Vagina (tissue), 2 donors: ENCODE results near the gene DPEP3.

Experiments used
- CTCF ChIP-seq, 3 experiments: fragments of 450-650 bp in 2 of 3; fragments of 200-600 bp in 1 of 3; sonication (generic) in 1 of 3; IDR thresholded peaks; one replicate each; pipeline ENCODE4 v1.5.1; 2017 to 2019; ENCODE audit warnings: antibody characterized with exemption in 3 of 3, mild to moderate bottlenecking in 2 of 3, moderate library complexity in 2 of 3
- POLR2A ChIP-seq, 2 donors: fragments of 450-650 bp; IDR thresholded peaks; one replicate each; pipeline ENCODE4 v1.6.1; 2017; ENCODE audit warnings: antibody characterized with exemption in 2 of 2, mild to moderate bottlenecking in 2 of 2, moderate library complexity in 2 of 2
- POLR2AphosphoS5 ChIP-seq, 2 donors: sonication (generic); formaldehyde crosslinking; IDR thresholded peaks; one replicate each; pipeline ENCODE4 v1.9.0; 2017; ENCODE audit warnings: antibody characterized with exemption in 2 of 2, mild to moderate bottlenecking in 2 of 2, low read depth in 1 of 2; ENCODE audit not compliant: insufficient read depth in 1 of 2

GRCh38 chr16:67963662-67964321, 16.5 kb downstream of the DPEP3 start:
- TF ChIP-seq CTCF (IDR thresholded peaks at IDR 0.05) (no peak), POLR2A (IDR thresholded peaks at IDR 0.05) (no peak), POLR2AphosphoS5 (IDR thresholded peaks at IDR 0.05; ENCODE audit: insufficient read depth in 1 of 2, low read depth in 1 of 2) (no peak)
